Skin epidermis (tissue), 12 donors: ENCODE results near the gene BEST2.

Experiments
- H3K27ac ChIP-seq, 21 experiments: fragments of 200-600 bp; sonication (generic) in 11 of 21; one replicate each; pipeline ENCODE4 v1.5.0; 2020; ENCODE audit warnings: mild to moderate bottlenecking in 3 of 21, inconsistent platforms in 2 of 21, moderate library complexity in 2 of 21
- H3K4me3 ChIP-seq, 7 experiments: fragments of 200-600 bp; sonication (generic) in 2 of 7; one replicate each; pipeline ENCODE4 v1.5.0; 2020; ENCODE audit warnings: inconsistent platforms in 2 of 7, mild to moderate bottlenecking in 2 of 7, moderate library complexity in 1 of 7

Gene BEST2

GRCh38 chr19:12764698-12765097 lies 13.1 kb downstream of the BEST2 start:
- Histone ChIP-seq H3K4me3 (no peak overlapping the region), H3K27ac (no peak overlapping the region)

GRCh38 chr19:12766051-12766521 lies 14.5 kb downstream of the BEST2 start:
- H3K27ac ChIP-seq, result peak overlapping the region in 3 of 21 experiments; percentile 27 to 37 (median 33)
- peak overlapping the region in 6 of 7 experiments; percentile 7 to 40 (median 34) for H3K4me3 ChIP-seq

GRCh38 chr19:12767150-12767549 lies 15.6 kb downstream of the BEST2 start:
- Histone ChIP-seq H3K4me3 (no peak overlapping the region), H3K27ac (no peak overlapping the region)

GRCh38 chr19:12767666-12768065 lies 16.1 kb downstream of the BEST2 start:
- Histone ChIP-seq H3K4me3 (no peak overlapping the region), H3K27ac (no peak overlapping the region)

- H3K27ac ChIP-seq, result peak overlapping the region in 2 of 21 experiments; percentile 0 to 16
- no peak overlapping the region for H3K4me3 ChIP-seq
These were observed 18.1 kb downstream of the BEST2 start for GRCh38 chr19:12769689-12770088.

- no peak overlapping the region for H3K27ac ChIP-seq
- H3K4me3 ChIP-seq, result no peak overlapping the region
These were observed 19.3 kb downstream of the BEST2 start for GRCh38 chr19:12770922-12771321.

GRCh38 chr19:12772323-12772722 lies 20.7 kb downstream of the BEST2 start:
- H3K4me3 ChIP-seq, result no peak overlapping the region
- peak overlapping the region in 2 of 21 experiments; percentile 37 to 47 for H3K27ac ChIP-seq

- Histone ChIP-seq H3K4me3 (no peak overlapping the region), H3K27ac (peak overlapping the region in 1 of 21 experiments; percentile 94)
These were observed 22.0 kb downstream of the BEST2 start for GRCh38 chr19:12773571-12773970.

- Histone ChIP-seq H3K27ac (peak within 1 kb of the TSS in 20 of 21 experiments; percentile 69 to 96 (median 86)), H3K4me3 (peak within 1 kb of the TSS; percentile 61 to 75 (median 68))
These were observed 23.3 kb downstream of the BEST2 start, which contains the start of gene HOOK2 for GRCh38 chr19:12774588-12775555. Gene HOOK2, minus strand, starts transcription at chr19:12775552. Its CDS starts 103 bp downstream, at chr19:12775449.

GRCh38 chr19:12777217-12778016 lies 25.8 kb downstream of the BEST2 start:
- H3K27ac ChIP-seq, result peak overlapping the region; percentile 71 to 99 (median 96)
- H3K4me3 ChIP-seq, result peak overlapping the region; percentile 39 to 60 (median 53)

GRCh38 chr19:12778017-12778904 lies 26.7 kb downstream of the BEST2 start:
- H3K4me3 ChIP-seq, result peak overlapping the region; percentile 39 to 60 (median 53)

GRCh38 chr19:12778905-12779161 lies 27.2 kb downstream of the BEST2 start:
- peak overlapping the region; percentile 71 to 99 (median 96) for H3K27ac ChIP-seq
- H3K4me3 ChIP-seq, result peak overlapping the region; percentile 39 to 60 (median 53)

More at GRCh38 chr19:12778017-12778904, 26.7 kb downstream of the BEST2 start:
- H3K27ac ChIP-seq, result peak overlapping the region; percentile 71 to 99 (median 96)

- peak overlapping the region; percentile 71 to 99 (median 96) for H3K27ac ChIP-seq
- peak overlapping the region; percentile 39 to 60 (median 53) for H3K4me3 ChIP-seq
These were observed 27.8 kb downstream of the BEST2 start for GRCh38 chr19:12779162-12779993.

GRCh38 chr19:12782174-12782423 lies 30.5 kb downstream of the BEST2 start:
- peak overlapping the region; percentile 79 to 100 (median 98) for H3K27ac ChIP-seq
- H3K4me3 ChIP-seq, result peak overlapping the region; percentile 29 to 48 (median 39)

- Histone ChIP-seq H3K27ac (peak overlapping the region; percentile 79 to 100 (median 98)), H3K4me3 (peak overlapping the region; percentile 29 to 48 (median 39))
These were observed 31.1 kb downstream of the BEST2 start for GRCh38 chr19:12782424-12783290.

- peak overlapping the region; percentile 29 to 48 (median 39) for H3K4me3 ChIP-seq
- H3K27ac ChIP-seq, result peak overlapping the region; percentile 79 to 100 (median 98)
These were observed 31.8 kb downstream of the BEST2 start for GRCh38 chr19:12783291-12783848.

- Histone ChIP-seq H3K4me3 (peak overlapping the region in 3 of 7 experiments; percentile 39 to 40 (median 39)), H3K27ac (peak overlapping the region; percentile 79 to 100 (median 98))
These were observed 32.3 kb downstream of the BEST2 start for GRCh38 chr19:12783849-12784393.
